NCI-H1417 (cell line): ENCODE results near the gene DENND2D.

Source experiments
- DNase-seq, 3 experiments: peaks; one replicate each; lab custom pipeline; 2025; lab: John Stamatoyannopoulos, UW

The DENND2D gene

GRCh38 chr1:111202707-111203623 is 2.5 kb upstream of the DENND2D start:
- DNase-seq, result no peak

GRCh38 chr1:111202366-111202706 is 1.9 kb upstream of the DENND2D start:
- no peak for DNase-seq

GRCh38 chr1:111201275-111202090 is 1.0 kb upstream of the DENND2D start:
- DNase-seq, result no peak

GRCh38 chr1:111200802-111201161 is 336 bp upstream of the DENND2D start:
- no peak for DNase-seq

GRCh38 chr1:111199329-111199728 is 1.1 kb downstream of the DENND2D start:
- no peak for DNase-seq

- no peak for DNase-seq
Observed at GRCh38 chr1:111198836-111199235, 1.6 kb downstream of the DENND2D start.

- DNase-seq, result no peak
Observed at GRCh38 chr1:111197598-111198284, 2.7 kb downstream of the DENND2D start.

GRCh38 chr1:111196213-111196612 is 4.2 kb downstream of the DENND2D start:
- DNase-seq, result no peak

GRCh38 chr1:111195002-111195684 is 5.3 kb downstream of the DENND2D start:
- DNase-seq, result no peak

- DNase-seq, result no peak
Observed at GRCh38 chr1:111193712-111194480, 6.5 kb downstream of the DENND2D start.

GRCh38 chr1:111192658-111193519 is 7.6 kb downstream of the DENND2D start:
- no peak for DNase-seq

- DNase-seq, result no peak
Observed at GRCh38 chr1:111192074-111192473, 8.4 kb downstream of the DENND2D start.

GRCh38 chr1:111191496-111191895 is 8.9 kb downstream of the DENND2D start:
- DNase-seq, result no peak

GRCh38 chr1:111190931-111191451 is 9.5 kb downstream of the DENND2D start:
- no peak for DNase-seq

GRCh38 chr1:111184663-111185062 is 15.8 kb downstream of the DENND2D start:
- DNase-seq, result no peak

- no peak for DNase-seq
Observed at GRCh38 chr1:111183308-111184069, 17.0 kb downstream of the DENND2D start.

GRCh38 chr1:111182052-111182451 is 18.4 kb downstream of the DENND2D start:
- DNase-seq, result no peak

- peak in 2 of 3 experiments; percentile 3 to 10 for DNase-seq
Observed at GRCh38 chr1:111179968-111180533, 20.4 kb downstream of the DENND2D start.

GRCh38 chr1:111176678-111177077 is 23.8 kb downstream of the DENND2D start:
- no peak for DNase-seq
